MG63 (cell line): ENCODE data around the gene OR5F1. TPM values are rescaled to one million over a fixed set of nuclear protein-coding genes. Genes with fewer than 3 reads are reported as not detected.

Experiments used
- DNase-seq: peaks from one replicate; pipeline ENCODE4 v3.0.0-alpha.2; 2020
- H3K27me3 ChIP-seq: fragments of 250-450 bp; sonication (Bioruptor Pico); 2 replicates; pipeline ENCODE4 v1.5.1; 2020; ENCODE audit warnings: mild to moderate bottlenecking, moderate library complexity
- H3K36me3 ChIP-seq: fragments of 250-450 bp; sonication (Bioruptor Pico); 2 replicates; pipeline ENCODE4 v1.5.1; 2020; ENCODE audit warnings: mild to moderate bottlenecking, moderate library complexity
- H3K4me3 ChIP-seq: fragments of 250-450 bp; sonication (Bioruptor Pico); 2 replicates; pipeline ENCODE4 v1.5.1; 2020; ENCODE audit warnings: mild to moderate bottlenecking, moderate library complexity
- H3K9me3 ChIP-seq: fragments of 250-450 bp; sonication (Bioruptor Pico); 2 replicates; pipeline ENCODE4 v1.5.1; 2020; ENCODE audit warnings: mild to moderate bottlenecking, moderate library complexity
- total RNA-seq: library from RNA; depleted of rRNA; stranded (reverse); fragments of >200 nt; shearing (Covaris generic); gene quantifications from 2 replicates; pipeline ENCODE4 v1.2.3, GENCODE V29; 2014; ENCODE audit warnings: low replicate concordance; rRNA removed

The OR5F1 gene
- not detected in 2 replicates for total RNA-seq

- Histone ChIP-seq H3K4me3 (no peak within 1 kb of the TSS), H3K36me3 (no peaks in the 10 kb centered on the region), H3K9me3 (no peaks in the 10 kb centered on the region), H3K27me3 (no peaks in the 10 kb centered on the region)
- no peak for DNase-seq
These were observed at the start of gene OR5F1 for GRCh38 chr11:55994525-55994924. Gene OR5F1 (minus strand): TSS chr11:55994625. CDS start chr11:55994625, 0 bp downstream.

GRCh38 chr11:56027354-56027753 is 32.9 kb upstream of the OR5F1 start, which contains the start of gene OR5AS1:
Gene OR5AS1 (plus strand): TSS chr11:56027654. CDS start chr11:56030419, 2,765 bp downstream.
- Histone ChIP-seq H3K9me3 (no peaks in the 10 kb centered on the region), H3K36me3 (no peaks in the 10 kb centered on the region), H3K4me3 (no peak within 1 kb of the TSS), H3K27me3 (no peaks in the 10 kb centered on the region)
- no peak for DNase-seq

- Histone ChIP-seq H3K9me3 (no peaks in the 10 kb centered on the region), H3K36me3 (no peaks in the 10 kb centered on the region), H3K4me3 (no peak overlapping the region), H3K27me3 (no peaks in the 10 kb centered on the region)
- no peak for DNase-seq
These were observed 19.4 kb upstream of the OR5F1 start for GRCh38 chr11:56013805-56014204.

GRCh38 chr11:56010716-56011115 is 16.3 kb upstream of the OR5F1 start:
- no peak for DNase-seq
- Histone ChIP-seq H3K36me3 (no peaks in the 10 kb centered on the region), H3K27me3 (no peaks in the 10 kb centered on the region), H3K4me3 (no peak overlapping the region), H3K9me3 (no peaks in the 10 kb centered on the region)

- no peak overlapping the region for H3K4me3 ChIP-seq
- no peaks in the 10 kb centered on the region for H3K27me3 ChIP-seq
- no peak for DNase-seq
- no peaks in the 10 kb centered on the region for H3K9me3 ChIP-seq
- no peaks in the 10 kb centered on the region for H3K36me3 ChIP-seq
These were observed 23.5 kb downstream of the OR5F1 start for GRCh38 chr11:55970935-55971334.

- Histone ChIP-seq H3K4me3 (no peak within 1 kb of the TSS), H3K9me3 (no peaks in the 10 kb centered on the region), H3K36me3 (no peaks in the 10 kb centered on the region), H3K27me3 (no peaks in the 10 kb centered on the region)
- no peak for DNase-seq
These were observed 24.6 kb downstream of the OR5F1 start, which contains the start of gene OR10AG1 for GRCh38 chr11:55969845-55970244. Gene OR10AG1 (minus strand): TSS chr11:55969945. CDS start chr11:55969907, 38 bp downstream.

- H3K4me3 ChIP-seq, result no peak overlapping the region
- H3K36me3 ChIP-seq, result no peaks in the 10 kb centered on the region
- no peaks in the 10 kb centered on the region for H3K9me3 ChIP-seq
- no peaks in the 10 kb centered on the region for H3K27me3 ChIP-seq
- DNase-seq, result no peak
These were observed 26.5 kb downstream of the OR5F1 start for GRCh38 chr11:55967914-55968313.

- no peak for DNase-seq
- Histone ChIP-seq H3K36me3 (no peaks in the 10 kb centered on the region), H3K9me3 (no peaks in the 10 kb centered on the region), H3K27me3 (no peaks in the 10 kb centered on the region), H3K4me3 (no peak overlapping the region)
These were observed 28.0 kb downstream of the OR5F1 start for GRCh38 chr11:55966391-55966790.

GRCh38 chr11:55956521-55956920 is 37.9 kb downstream of the OR5F1 start:
- H3K9me3 ChIP-seq, result no peaks in the 10 kb centered on the region
- H3K36me3 ChIP-seq, result no peaks in the 10 kb centered on the region
- no peak for DNase-seq
- H3K27me3 ChIP-seq, result no peaks in the 10 kb centered on the region
- no peak overlapping the region for H3K4me3 ChIP-seq

GRCh38 chr11:55949330-55949729 is 45.1 kb downstream of the OR5F1 start:
- Histone ChIP-seq H3K27me3 (no peaks in the 10 kb centered on the region), H3K36me3 (no peaks in the 10 kb centered on the region), H3K4me3 (no peak overlapping the region), H3K9me3 (no peaks in the 10 kb centered on the region)
- DNase-seq, result no peak

Other genes starting within 250 kb of the OR5F1 start
- gene OR5D13, start 221.2 kb downstream of the OR5F1 start, total RNA-seq, result not detected in 2 replicates
- not detected in 2 replicates for gene OR5D14, start 199.1 kb downstream of the OR5F1 start, total RNA-seq
- gene OR5L1, start 183.3 kb downstream of the OR5F1 start, total RNA-seq, result not detected in 2 replicates
- gene OR5D18, start 175.0 kb downstream of the OR5F1 start, total RNA-seq, result not detected in 2 replicates
- gene OR5L2, start 167.4 kb downstream of the OR5F1 start, total RNA-seq, result not detected in 2 replicates
- gene OR5D16, start 155.9 kb downstream of the OR5F1 start, total RNA-seq, result not detected in 2 replicates
- gene TRIM51, start 111.3 kb downstream of the OR5F1 start, total RNA-seq, result not detected in 2 replicates
- gene OR5W2, start 80.0 kb downstream of the OR5F1 start, total RNA-seq, result not detected in 2 replicates
- not detected in 2 replicates for gene OR5I1, start 58.2 kb downstream of the OR5F1 start, total RNA-seq
- not detected in 2 replicates for gene OR10AG1, start 24.7 kb downstream of the OR5F1 start, total RNA-seq
- not detected in 2 replicates for gene OR5AS1, start 33.0 kb upstream of the OR5F1 start, total RNA-seq
- gene OR8I2, start 98.7 kb upstream of the OR5F1 start, total RNA-seq, result not detected in 2 replicates
- not detected in 2 replicates for gene OR8H2, start 109.1 kb upstream of the OR5F1 start, total RNA-seq
- not detected in 2 replicates for gene OR8H3, start 127.7 kb upstream of the OR5F1 start, total RNA-seq
- not detected in 2 replicates for gene OR8J3, start 145.6 kb upstream of the OR5F1 start, total RNA-seq
- gene OR8K5, start 165.7 kb upstream of the OR5F1 start, total RNA-seq, result not detected in 2 replicates
- not detected in 2 replicates for gene OR5J2, start 182.0 kb upstream of the OR5F1 start, total RNA-seq
- not detected in 2 replicates for gene OR5T2, start 239.6 kb upstream of the OR5F1 start, total RNA-seq